ENCODE results near the gene TTI1.

GRCh38 chr20:37977338-37977737 lies 55.9 kb downstream of the TTI1 start:
- TF ChIP-seq, protein P1, sequence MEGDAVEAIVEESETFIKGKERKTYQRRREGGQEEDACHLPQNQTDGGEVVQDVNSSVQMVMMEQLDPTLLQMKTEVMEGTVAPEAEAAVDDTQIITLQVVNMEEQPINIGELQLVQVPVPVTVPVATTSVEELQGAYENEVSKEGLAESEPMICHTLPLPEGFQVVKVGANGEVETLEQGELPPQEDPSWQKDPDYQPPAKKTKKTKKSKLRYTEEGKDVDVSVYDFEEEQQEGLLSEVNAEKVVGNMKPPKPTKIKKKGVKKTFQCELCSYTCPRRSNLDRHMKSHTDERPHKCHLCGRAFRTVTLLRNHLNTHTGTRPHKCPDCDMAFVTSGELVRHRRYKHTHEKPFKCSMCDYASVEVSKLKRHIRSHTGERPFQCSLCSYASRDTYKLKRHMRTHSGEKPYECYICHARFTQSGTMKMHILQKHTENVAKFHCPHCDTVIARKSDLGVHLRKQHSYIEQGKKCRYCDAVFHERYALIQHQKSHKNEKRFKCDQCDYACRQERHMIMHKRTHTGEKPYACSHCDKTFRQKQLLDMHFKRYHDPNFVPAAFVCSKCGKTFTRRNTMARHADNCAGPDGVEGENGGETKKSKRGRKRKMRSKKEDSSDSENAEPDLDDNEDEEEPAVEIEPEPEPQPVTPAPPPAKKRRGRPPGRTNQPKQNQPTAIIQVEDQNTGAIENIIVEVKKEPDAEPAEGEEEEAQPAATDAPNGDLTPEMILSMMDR (IDR thresholded peaks at IDR 0.05), result no peak
- TF ChIP-seq POLR2A (IDR thresholded peaks at IDR 0.05), result no peak
- TF ChIP-seq POLR2AphosphoS5 (IDR thresholded peaks at IDR 0.05), result no peak

Measured in prostate gland (tissue), 2 donors.